ENCODE data around the gene DCDC1. TPM values are rescaled to one million over a fixed set of nuclear protein-coding genes. Genes with fewer than 3 reads are reported as not detected.

Gene DCDC1, protein sequence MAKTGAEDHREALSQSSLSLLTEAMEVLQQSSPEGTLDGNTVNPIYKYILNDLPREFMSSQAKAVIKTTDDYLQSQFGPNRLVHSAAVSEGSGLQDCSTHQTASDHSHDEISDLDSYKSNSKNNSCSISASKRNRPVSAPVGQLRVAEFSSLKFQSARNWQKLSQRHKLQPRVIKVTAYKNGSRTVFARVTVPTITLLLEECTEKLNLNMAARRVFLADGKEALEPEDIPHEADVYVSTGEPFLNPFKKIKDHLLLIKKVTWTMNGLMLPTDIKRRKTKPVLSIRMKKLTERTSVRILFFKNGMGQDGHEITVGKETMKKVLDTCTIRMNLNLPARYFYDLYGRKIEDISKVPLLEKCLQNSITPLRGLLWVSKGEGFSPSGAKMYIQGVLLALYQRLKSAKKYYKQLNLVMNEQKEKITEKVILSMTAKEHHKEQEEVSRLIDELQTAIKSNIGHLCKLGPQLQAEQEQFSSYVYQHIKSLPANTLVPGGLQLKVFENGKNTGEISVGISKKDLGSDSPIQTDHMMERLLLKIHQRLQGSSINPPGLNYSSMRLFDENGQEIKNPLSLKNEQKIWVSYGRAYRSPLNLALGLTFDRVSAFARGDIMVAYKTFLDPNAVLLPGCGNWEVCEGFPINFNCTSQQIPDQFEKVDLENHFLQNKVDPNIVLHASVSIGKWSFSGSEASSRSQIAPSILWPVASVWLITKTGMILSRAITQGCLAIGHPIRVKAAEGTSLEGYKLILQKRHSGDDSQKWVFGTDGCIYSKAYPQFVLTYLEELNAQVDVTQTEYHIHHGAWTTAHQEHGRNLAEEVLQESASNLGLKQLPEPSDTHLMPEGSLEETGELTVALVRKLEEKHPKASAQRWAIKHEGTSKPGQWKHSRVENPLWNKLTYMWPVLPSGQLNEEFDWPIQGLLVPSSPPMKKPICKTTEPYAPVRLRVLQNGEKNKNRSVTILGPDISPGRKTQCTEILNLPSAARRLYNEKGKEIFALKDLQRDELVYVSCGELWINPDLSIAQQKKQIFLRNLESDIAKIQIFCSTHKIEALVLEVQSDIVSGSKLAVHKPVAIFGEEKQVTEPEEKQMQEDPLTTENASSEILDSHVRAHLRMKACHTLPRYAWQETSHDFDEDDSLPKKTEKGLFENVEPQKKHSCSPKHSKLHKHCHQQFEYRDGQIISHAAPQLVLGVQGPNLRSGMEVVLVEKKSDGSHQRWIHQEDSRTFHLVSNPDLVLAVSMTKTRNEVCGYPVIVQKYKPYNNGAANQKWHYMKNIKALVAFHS (N-terminal part only)
- not detected in 2 replicates for total RNA-seq

DNA sequence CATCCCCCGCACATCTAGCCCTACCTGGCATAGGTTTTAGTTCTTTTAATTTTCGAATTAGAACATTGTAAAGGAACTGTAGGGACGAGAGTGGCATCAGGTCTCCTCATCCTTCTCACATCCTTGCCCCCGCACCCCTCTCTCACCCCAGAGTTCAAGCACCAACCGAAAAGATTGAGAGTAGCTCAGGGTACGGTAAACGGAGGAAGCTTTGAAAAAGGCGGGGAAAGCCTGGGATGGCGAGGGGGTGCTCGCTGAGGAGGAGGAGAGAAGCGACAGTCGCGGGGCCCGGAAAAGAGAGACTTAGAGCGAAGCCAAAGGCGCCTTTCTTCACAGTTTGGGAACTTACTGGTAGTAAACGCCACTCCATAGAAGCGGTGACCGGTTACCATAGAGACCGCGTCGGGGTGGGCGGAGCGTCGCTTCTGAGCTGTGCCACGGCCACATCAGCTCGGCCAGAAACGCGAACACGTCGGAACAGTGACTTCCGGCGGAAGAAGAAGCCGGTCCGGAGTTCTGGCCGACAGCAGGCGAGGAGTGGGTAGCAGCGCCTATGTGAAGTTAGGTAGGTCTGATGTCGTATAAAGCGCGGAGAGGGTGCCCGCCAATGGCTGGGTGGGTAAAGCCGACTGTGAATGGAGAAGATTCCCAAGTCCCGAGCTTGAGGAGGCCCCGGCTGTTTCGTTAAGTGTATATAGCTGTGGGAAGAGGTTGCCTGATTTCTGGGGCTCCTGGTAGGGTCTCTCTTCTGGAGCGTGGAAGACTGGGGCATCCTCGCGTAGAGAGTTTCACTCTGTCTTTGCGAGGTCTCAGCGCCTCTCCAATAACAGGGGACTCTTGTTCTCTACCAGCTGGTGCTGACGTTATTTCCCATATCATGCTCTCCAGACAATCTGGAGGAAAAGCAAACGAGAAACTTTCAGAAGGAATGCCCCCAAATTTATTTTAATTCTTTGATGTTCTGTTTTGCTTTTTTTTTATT, at the start of gene DCDC1, which contains the start of gene DNAJC24:
Gene DCDC1 (minus strand): TSS at position 392 of the 982 bp plus-strand sequence. CDS start 41,459 bp downstream, outside the sequence.
Gene DNAJC24 (plus strand): TSS at position 513 of the 982 bp plus-strand sequence. CDS start 889 bp downstream, outside the sequence.

Other genes starting within 250 kb of the DCDC1 start
- gene DNAJC24, start 121 bp upstream of the DCDC1 start, total RNA-seq = 8.1 and 9.4 TPM in 2 replicates
- 2.9 and 9.6 TPM in 2 replicates for gene IMMP1L, start 139.9 kb upstream of the DCDC1 start, total RNA-seq
- 13.4 and 19.8 TPM in 2 replicates for gene ELP4, start 140.0 kb upstream of the DCDC1 start, total RNA-seq